ELR (cell line): ENCODE data around the gene RIPOR1.
"Not testable (repeated sequence)": the region's sequence is repeated elsewhere in the genome, so short reads cannot be mapped to it uniquely, and the experiment has no call there.

Experiments
- DNase-seq: peaks from one replicate; pipeline ENCODE4 v3.0.0-alpha.2; 2015; ENCODE audit warnings: low read depth

The RIPOR1 gene

GRCh38 chr16:67516296-67517154, 12.1 kb upstream of the RIPOR1 start:
- DNase-seq: peak; percentile 81

- DNase-seq: no peak
Observed at GRCh38 chr16:67517155-67517445, 11.5 kb upstream of the RIPOR1 start.

GRCh38 chr16:67517661-67518423, 10.8 kb upstream of the RIPOR1 start:
- no peak for DNase-seq

- no peak for DNase-seq
Observed at GRCh38 chr16:67518676-67519075, 10.0 kb upstream of the RIPOR1 start.

- DNase-seq: no peak
Observed at GRCh38 chr16:67519242-67519641, 9.4 kb upstream of the RIPOR1 start.

- peak; percentile 98 for DNase-seq
Observed at GRCh38 chr16:67521095-67521804, 7.4 kb upstream of the RIPOR1 start.

- DNase-seq: peak; percentile 72
Observed at GRCh38 chr16:67525176-67525860, 3.3 kb upstream of the RIPOR1 start.

GRCh38 chr16:67526149-67526791, 2.4 kb upstream of the RIPOR1 start:
- peak; percentile 76 for DNase-seq

GRCh38 chr16:67528870-67529581, 397 bp downstream of the RIPOR1 start:
- DNase-seq: peak; percentile 70

GRCh38 chr16:67529582-67530012, 968 bp downstream of the RIPOR1 start:
- peak; percentile 52 for DNase-seq

- peak; percentile 83 for DNase-seq
Observed at GRCh38 chr16:67530013-67530939, 1.6 kb downstream of the RIPOR1 start.

- DNase-seq: no peak
Observed at GRCh38 chr16:67531247-67531646, 2.6 kb downstream of the RIPOR1 start.

GRCh38 chr16:67533024-67533560, 4.5 kb downstream of the RIPOR1 start:
- DNase-seq: no peak

- not testable (repeated sequence) for DNase-seq
Observed at GRCh38 chr16:67533987-67534386, 5.4 kb downstream of the RIPOR1 start.

GRCh38 chr16:67534431-67534830, 5.8 kb downstream of the RIPOR1 start:
- no peak for DNase-seq

- no peak for DNase-seq
Observed at GRCh38 chr16:67535201-67535600, 6.6 kb downstream of the RIPOR1 start.

- DNase-seq: peak; percentile 77
Observed at GRCh38 chr16:67537270-67537635, 8.6 kb downstream of the RIPOR1 start.

- DNase-seq: peak; percentile 74
Observed at GRCh38 chr16:67537636-67538591, 9.3 kb downstream of the RIPOR1 start.
